Measurements from ENCODE around the gene CDC27.
"Not testable (repeated sequence)": the region's sequence is repeated elsewhere in the genome, so short reads cannot be mapped to it uniquely, and the experiment has no call there.

Gene CDC27

DNA sequence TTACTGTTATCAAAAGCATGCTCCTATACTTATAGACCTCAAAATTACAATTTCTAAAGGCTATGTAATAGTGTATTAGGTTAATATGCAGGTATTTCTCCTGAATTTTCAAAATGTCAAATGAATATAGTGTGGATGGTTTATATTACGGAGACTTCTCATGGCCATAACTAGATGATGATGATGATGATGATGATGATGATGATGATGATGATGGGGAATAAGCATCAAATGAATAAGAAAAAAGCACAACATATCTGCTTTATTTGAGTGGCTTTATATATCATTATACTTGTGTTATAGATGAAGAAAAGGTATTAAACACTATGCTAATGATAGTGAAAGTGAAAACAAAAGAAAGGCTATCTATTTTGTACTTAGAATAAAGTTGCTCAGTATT lies 53.9 kb downstream of the CDC27 start:
- H3K4me3 ChIP-seq (ENCODE audit: low read depth, low read length): no peak overlapping the region

DNA sequence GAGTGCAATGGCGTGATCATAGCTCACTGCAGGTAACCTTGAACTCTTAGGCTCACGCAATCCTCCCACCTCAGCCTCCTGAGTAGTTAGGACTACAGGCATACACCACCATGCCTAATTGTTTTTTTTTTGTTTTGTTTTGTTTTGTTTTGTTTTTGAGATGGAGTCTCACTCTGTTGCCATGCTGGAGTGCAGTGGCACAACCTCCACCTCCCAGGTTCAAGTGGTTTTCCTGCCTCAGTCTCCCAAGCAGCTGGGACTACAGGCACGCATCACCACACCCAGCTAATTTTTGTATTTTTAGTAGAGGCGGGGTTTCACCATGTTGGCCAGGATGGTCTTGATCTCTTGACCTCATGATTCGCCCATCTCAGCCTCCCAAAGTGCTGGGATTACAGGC lies 54.7 kb downstream of the CDC27 start:
- not testable (repeated sequence) for H3K4me3 ChIP-seq (ENCODE audit: low read depth, low read length)

- no peak overlapping the region for H3K4me3 ChIP-seq (ENCODE audit: low read depth, low read length)
Measured at GRCh38 chr17:47131761-47132160, 57.3 kb downstream of the CDC27 start.

DNA sequence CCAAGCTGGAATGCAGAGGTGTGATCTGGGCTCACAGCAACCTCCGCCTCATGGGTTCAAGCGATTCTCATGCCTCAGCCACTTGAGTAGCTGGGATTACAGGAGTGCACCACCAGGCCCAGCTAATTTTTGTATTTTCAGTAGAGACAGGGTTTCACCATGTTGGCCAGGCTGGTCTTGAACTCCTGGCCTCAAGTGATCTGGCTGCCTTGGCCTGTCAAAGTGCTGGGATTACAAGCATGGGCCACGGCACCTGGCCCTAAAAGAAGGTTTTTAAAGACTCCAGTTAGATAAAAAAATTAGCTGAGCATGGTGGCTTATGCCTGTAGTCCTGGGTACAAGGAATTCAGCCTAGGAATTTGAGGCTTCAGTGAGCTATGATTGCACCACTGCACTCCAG lies 62.3 kb downstream of the CDC27 start:
- H3K4me3 ChIP-seq (ENCODE audit: low read depth, low read length): not testable (repeated sequence)

DNA sequence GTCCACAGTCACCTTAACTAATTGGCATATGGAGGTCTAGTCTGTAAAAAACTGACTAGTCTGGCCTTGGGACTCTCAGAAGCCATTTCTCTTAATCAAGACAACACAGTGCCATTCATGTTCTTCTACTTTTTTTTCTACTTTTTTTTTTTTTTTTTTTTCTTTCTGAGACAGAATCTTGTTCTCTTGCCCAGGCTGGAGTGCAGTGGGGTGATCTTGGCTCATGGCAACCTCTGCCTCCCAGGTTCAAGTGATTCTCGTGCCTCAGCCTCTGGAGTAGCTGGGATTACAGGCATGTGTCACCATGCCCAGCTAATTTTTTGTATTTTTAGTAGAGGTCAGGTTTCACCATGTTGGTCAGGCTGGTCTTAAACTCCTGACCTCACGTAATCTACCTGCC lies 65.8 kb downstream of the CDC27 start:
- not testable (repeated sequence) for H3K4me3 ChIP-seq (ENCODE audit: low read depth, low read length)

GRCh38 chr17:47120521-47121095 lies 68.5 kb downstream of the CDC27 start:
- no peak overlapping the region for H3K4me3 ChIP-seq (ENCODE audit: low read depth, low read length)

DNA sequence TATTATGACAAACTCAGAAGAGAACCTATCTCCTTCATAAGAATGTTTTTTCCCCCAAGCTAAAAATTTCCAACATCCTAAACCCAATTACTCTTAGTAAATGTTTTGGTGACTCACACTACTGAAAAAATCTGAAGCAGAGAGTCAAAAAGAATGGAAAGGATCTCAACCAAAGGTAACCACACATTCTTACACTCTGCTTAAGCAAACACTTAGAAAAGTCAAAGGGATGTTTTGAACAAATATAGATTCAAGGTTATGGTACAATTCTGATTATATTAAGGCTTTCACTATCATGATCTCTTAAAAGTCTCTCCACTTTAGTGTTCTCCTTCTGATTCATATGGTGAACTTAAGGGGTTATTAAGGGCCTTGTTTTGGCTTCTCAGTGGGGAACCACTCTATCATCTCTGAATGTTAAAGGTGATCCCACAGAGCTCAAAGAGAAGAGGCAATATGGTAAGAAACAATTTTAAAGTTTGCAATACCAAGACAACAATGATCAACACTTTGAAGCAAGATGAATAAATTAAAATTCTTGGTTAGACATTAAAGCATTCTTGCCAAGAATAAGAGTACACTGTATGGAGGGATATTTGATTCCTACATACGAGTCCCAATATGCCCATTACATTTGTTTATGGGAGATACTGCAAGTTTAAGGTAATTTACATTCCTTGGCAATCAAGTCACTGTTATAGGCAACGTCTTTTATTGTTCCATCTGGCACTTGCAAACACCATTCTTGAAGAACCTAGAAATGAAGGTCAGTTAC lies 69.2 kb downstream of the CDC27 start:
- H3K4me3 ChIP-seq (ENCODE audit: low read depth, low read length): no peak overlapping the region

DNA sequence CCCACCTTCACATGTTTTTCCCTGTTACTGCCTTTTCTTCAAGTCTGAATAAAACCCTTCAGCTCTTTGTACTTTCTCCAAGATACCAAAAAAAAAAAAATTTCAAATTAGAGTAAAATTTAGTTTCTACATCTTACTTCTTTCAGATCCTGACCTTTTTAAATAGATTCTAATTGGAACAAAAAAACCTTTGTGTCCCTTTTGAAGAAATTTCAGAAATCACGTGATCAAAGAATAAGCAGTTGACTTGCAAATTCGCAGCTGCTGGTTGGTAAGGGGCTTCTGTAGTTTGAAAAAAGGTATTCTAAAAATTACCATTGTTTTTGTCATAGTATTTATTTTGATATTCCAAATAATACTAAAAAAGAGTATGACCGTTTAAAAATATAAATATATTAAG lies 71.7 kb downstream of the CDC27 start:
- no peak overlapping the region for H3K4me3 ChIP-seq (ENCODE audit: low read depth, low read length)

DNA sequence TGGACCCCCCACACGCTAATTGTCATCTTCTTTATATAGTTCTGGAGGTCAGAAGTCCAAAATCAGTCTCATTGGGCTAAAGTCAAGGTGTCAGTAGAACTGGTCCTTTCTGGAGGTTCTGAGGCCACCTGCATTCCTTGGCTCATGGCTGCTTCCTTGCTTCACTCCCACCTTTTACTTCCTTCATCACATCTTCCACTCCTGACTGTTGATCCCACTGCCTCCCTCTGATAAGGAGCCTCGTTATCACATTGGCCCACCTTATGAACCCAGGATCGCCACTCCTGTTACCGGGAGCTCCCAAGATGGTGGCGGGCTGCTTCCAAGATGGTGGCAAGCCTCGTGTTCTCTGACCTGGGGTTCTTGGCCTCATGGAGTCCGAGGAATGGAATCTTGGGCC lies 83.0 kb downstream of the CDC27 start:
- H3K4me3 ChIP-seq (ENCODE audit: low read depth, low read length): no peak overlapping the region

DNA sequence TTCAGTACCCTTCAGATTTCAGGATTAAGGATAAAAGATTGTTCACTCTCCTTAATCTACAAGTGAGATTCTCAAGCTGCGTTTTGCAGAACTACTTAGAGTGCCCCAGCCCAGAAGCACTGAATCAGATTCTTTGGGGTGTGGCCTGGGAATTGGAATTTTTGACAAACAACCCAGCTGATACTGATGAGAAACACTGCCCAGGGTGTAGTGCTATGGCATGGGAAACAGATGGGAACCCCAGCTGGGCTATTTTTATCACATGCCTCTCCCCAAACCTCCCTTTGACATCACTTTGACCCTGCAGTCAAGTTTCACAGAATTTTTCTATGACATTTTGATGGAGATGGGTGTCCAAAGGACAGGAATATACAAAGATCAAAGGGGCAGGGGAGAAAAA lies 83.8 kb downstream of the CDC27 start:
- not testable (repeated sequence) for H3K4me3 ChIP-seq (ENCODE audit: low read depth, low read length)

DNA sequence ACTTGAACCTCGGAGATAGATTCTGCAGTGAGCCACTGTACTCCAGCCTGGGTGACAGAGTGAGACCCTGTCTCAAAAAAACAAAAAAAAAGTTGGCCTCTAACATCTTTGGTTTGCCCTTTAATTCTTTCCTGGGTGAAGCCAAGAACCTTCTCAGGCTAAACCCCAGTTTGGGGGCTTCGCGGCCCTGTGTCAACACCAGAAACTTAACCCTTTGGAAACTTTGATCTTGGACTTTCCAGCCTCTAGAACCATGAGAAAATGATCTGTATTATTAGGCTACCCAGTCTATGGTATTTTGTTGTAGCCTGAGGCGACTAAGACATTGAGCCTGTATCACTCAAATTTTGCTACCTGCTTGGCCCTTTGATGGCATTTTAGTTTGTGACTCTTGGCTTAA lies 86.2 kb downstream of the CDC27 start:
- no peak overlapping the region for H3K4me3 ChIP-seq (ENCODE audit: low read depth, low read length)

GRCh38 chr17:47099987-47100711 lies 88.9 kb downstream of the CDC27 start:
- peak overlapping the region; percentile 72 for H3K4me3 ChIP-seq (ENCODE audit: low read depth, low read length)

DNA sequence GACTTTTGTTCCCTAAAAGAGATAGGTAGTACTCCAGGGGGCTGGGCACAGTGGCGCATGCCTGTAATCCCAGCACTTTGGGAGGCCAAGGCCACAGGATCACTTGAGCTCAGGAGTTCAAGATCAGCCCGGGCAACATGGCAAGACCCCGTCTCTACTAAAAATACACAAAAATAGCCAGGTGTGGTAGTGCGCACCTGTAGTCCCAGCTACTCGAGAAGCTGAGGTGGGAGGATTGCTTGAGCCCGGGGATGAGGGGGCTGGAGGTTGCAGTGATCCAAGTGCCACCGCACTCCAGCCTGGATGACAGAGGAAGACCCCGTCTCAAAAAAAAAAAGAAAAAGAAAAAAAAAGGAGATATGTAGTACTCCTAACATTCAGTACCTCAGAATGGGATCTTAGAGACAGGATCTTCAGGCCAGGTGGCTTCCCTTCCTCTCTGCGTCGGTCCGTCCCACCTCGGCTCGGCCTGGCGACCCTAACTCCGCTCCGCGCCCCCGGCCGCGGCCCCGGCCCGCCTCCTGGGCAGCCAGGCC lies 89.6 kb downstream of the CDC27 start:
- peak overlapping the region; percentile 72 for H3K4me3 ChIP-seq (ENCODE audit: low read depth, low read length)

- no peak overlapping the region for H3K4me3 ChIP-seq (ENCODE audit: low read depth, low read length)
Measured at GRCh38 chr17:47096343-47096742, 92.8 kb downstream of the CDC27 start.

DNA sequence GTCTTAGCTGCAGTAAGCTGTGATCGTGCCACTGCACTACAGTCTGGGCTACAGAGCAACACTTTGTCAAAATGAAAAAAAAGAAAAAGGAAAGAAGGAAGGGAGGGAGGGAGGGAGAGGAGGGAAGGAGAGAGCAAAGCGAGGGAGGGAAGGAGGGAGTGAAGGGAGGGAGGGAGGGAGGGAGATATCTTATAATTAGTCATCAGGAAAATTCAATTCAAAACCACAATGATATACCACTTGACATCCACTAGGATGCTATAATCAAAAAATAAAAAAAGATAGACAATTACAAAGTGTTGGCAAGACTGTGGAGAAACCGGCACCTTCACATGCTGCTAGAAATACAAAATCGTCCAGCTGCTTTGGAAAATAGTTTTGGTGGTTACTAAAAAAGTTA lies 93.8 kb downstream of the CDC27 start:
- H3K4me3 ChIP-seq (ENCODE audit: low read depth, low read length): no peak overlapping the region

GRCh38 chr17:47087093-47087492 lies 102.0 kb downstream of the CDC27 start:
- no peak overlapping the region for H3K4me3 ChIP-seq (ENCODE audit: low read depth, low read length)

DNA sequence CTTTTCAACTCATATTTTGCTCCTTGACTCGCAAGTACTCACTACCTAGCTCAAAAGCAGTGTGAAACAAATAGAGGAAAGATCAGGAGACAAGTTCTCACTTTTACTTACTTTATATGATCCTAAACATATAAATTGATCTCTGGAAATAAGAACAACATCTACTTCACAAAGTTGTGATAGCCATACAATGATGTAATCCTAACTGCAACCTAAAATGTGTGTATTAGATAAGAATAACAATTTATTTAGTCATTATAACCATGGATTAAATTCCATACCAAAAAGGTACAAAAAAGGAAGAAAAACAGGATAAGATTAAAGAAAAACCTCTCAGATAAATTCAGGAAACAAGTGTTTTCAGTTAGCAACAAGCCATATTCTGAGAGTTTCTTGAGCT lies 103.4 kb downstream of the CDC27 start:
- no peak overlapping the region for H3K4me3 ChIP-seq (ENCODE audit: low read depth, low read length)

GRCh38 chr17:47078801-47079200 lies 110.3 kb downstream of the CDC27 start:
- H3K4me3 ChIP-seq (ENCODE audit: low read depth, low read length): no peak overlapping the region

DNA sequence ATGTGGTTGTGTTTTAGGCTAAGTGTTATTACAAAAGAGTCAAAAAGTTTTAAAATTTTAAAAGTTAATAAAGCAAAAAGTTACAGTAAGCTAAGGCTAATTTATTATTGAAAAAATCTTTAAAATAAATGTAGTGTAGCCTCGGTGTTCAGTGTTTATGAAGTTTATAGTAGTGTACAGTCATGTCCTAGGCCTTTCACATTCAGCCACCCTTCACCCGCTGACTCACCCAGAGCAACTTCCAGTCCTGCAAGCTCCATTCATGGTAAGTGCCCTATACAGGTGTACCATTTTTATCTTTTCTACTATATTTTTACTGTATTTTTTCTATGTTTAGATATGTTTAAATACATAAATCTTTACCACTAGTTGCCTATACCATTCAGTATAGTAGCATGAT lies 111.5 kb downstream of the CDC27 start:
- no peak overlapping the region for H3K4me3 ChIP-seq (ENCODE audit: low read depth, low read length)

DNA sequence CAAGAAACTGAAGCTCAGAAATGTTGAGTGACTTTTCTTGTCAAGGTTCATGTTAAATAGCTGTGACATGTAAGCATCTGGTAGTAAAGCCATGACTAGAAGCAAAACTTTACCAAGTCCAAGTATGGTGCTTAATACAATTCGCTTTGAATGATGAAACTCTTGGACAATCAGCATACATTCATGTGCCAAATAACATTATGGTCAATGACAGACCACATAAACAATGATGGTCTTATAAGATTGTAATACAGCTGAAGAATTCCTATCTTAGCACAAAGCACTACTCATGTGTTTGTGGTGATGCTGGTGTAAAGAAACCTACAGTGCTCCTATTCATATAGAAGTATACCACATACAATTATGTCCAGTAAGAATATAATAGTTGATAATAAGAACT lies 112.9 kb downstream of the CDC27 start:
- no peak overlapping the region for H3K4me3 ChIP-seq (ENCODE audit: low read depth, low read length)

- H3K4me3 ChIP-seq (ENCODE audit: low read depth, low read length): not testable (repeated sequence)
Measured at GRCh38 chr17:47074361-47074760, 114.7 kb downstream of the CDC27 start.

- H3K4me3 ChIP-seq (ENCODE audit: low read depth, low read length): not testable (repeated sequence)
Measured at GRCh38 chr17:47073629-47074028, 115.5 kb downstream of the CDC27 start.
